Measurements from ENCODE around the gene IPO5.
"Not testable (repeated sequence)": the region's sequence is repeated elsewhere in the genome, so short reads cannot be mapped to it uniquely, and the experiment has no call there.

IPO5 gene

DNA sequence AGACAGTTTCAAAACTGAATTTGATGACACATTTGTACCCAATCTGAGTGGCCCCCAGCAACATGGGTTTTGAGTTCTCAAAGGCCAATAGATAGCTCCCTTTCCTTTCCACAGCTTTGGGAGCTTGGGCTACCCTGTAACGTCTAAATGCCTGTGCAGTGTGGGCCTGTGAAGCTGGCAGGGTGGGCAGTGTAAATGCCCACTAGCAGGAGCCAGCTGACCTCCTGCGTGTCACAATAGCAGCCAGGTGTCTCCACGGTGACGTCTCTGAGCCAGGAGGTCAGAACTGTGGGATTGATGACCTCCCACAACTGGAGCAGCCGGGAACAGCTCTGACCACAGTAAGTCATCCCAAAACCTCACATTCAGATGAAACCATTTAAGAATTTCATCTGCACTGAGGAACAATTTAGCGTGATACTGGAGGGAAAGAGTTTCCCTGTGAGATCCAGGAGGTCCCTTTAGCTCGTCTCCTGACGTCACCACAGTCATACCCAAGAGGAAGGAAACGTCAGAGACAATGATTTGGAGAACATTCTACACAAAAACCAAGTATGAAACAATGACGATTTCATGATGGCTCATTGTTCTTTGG, at the start of gene IPO5:
Gene IPO5 (plus strand): TSS at position 300 of the 595 bp plus-strand sequence. CDS start 23,022 bp downstream, outside the sequence.
- no peak for DNase-seq

DNA sequence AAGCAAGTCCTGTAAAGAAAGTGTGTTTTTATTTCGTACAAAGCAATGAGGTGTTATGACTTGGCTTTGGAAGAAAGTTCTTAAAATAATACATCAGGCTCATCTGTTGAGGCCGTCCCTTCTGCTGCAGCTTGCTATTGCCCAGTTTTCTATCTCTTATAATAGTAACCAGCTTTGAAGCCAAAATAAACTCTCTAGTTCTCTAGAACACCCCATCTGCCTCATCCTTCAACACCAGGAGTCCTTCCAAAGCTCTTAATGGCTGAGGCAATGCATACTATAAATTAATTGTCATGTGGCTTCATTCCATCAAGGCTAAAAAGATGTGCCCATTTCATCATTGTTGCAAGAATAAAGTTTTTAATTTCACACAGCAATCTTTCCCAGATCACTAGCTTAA, 49.4 kb upstream of the IPO5 start:
- DNase-seq = no peak

DNA sequence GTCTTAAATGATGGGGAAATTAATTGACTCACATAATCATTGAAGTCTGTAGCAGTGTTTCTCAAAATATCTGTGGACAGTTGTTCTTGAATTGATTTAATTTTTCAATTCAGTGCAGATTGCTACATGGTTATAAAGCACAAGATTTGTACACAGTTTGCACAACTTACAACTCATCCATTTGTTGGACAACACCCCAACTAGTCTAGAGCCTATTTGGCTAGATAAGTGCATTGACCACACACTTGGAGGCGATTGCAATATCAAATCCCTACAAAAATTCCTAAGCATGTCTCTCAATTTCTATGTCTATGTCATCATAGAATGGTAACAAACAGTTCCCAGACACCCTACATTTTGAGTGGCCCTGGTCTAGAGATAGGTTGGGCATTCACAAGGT, 48.0 kb upstream of the IPO5 start:
- DNase-seq = no peak

DNA sequence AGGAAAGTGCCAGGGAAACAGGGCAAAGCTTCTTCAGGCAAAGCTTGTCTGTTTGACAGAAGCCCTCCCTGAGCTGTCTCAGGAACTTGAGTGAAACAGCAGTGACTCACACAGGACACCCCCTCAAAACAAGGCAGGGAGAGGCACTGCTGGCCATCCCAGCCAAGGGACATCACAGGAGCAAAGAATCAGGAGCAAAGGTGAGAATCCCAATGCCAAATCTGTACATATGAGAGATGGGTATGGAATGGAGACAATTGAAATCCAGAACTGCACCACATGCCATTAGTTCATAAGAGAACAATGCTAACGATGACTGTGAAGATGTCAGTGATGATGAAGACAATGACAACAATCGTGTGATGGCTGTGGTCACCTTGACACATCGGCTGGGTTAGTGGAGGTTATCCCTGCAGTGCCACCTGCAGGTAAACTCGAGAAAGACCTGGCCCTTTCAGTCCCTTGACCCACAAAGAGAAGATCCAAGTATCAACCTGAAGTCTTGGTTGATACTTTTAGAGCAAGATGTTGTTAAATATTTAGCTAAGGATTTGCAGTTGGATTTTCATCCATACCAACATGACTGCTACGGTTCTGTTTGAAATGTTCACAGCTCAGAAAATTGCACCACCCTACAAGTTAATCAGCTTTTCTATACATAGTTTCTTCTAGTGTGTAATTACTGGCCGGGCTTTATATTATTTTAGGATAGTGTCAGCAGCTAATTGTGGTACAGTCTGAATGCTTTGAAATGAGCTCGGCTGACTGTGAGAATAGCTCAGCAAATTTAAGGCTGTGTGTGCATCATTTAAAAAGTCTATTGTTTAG, 42.0 kb upstream of the IPO5 start:
- no peak for DNase-seq

DNA sequence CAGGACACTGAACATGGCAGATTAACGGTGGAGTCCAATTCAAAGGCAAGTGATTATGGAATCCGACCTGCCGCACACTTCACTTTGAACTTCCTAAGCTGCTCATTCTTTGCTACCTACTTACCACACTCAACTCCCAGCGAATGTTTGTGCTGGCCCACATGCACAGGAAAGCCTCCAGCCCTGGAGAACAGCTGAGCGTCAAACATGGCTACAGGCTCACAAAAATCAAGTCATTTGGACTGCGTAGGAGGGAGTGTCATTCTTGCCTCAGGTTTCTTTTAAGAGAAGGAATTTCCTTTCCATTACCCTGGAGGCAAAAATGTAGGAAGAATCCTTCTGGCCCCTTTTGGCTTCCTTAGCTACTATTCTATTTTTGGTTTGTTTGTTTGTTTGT, 41.3 kb upstream of the IPO5 start:
- no peak for DNase-seq

DNA sequence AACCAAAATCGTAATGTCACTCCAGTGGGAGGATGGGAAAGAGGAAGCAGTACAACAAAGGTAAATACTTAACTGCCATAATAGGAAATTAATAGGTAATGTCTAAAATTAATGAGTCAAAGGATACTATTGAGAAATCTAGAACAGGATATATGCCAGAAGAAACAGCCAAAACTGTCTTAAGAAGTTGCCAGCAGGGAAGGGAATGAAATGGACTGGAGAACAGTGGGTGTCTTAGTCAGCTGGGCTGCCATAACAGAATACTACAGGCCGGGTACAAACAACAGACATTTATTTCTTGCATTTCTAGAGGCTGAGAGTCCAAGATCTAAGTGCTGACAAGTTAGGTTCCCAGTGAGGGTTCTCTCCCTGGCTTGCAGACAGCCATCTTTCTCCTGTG, 40.3 kb upstream of the IPO5 start:
- DNase-seq = no peak

DNA sequence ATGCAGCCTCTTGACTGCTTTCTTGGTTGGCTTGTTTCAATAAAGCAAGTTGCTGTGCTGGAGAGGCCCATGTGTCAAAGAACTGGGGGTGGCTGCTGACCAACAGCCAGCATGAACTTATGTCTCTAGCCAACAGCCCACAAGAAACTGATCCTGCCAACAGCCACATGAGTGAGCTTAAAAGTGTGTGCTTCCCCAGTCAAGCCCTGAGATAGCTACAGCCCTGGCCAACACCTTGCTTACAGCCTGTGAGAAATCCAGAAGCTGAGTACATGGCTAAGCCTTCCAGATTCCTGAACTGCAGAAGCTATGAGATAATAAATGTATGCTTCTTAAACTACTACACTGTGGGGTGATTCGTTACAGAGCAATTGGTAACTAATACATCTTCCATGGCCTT, 38.9 kb upstream of the IPO5 start:
- no peak for DNase-seq

DNA sequence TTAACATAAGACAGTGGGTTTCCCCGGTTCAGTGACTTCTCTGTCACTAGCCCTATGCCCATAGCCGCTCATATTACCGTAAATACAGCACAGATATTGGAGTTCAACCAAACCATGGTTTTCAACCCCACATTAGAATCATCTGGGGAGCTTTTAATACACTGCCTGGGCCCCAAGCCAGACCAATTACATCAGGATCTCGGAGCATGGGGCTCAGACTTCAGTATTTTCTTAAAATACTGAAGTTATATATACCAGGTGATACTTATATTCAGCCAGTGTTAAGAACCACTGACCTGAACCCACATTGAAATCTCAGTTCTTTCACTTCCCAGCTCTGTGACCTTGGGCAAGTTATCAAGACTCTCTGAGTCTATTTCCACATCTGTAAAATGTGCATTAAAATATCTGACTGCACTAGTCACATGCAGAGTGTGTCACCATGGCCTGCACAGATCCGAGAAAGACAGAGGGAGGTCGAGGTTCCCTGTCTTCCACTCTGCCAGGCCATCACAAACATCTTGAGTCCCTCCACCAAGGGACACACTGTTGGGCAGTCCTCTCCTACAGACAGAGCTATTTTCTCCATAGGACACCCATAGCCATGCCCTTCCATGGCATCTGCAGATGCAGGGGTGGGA, 32.2 kb upstream of the IPO5 start:
- no peak for DNase-seq

DNA sequence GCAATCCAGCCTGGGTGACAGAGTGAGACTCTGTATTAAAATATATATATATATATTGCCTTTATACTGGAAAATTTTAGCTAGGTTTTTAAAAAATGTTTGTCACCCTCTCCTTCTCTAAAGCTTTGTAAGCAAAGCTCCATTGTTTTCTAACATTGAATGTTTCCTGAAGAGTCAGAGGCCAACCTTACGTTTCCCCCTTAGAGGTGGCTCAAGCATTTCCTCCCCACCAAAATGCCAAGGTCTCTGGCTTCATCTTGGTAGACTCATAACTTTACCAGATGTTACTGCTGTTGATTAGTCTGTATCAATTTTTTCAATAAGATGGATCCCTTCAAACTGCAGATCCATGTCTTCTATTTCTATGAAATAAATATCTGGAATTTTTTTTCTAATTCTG, 25.2 kb upstream of the IPO5 start:
- DNase-seq = no peak

DNA sequence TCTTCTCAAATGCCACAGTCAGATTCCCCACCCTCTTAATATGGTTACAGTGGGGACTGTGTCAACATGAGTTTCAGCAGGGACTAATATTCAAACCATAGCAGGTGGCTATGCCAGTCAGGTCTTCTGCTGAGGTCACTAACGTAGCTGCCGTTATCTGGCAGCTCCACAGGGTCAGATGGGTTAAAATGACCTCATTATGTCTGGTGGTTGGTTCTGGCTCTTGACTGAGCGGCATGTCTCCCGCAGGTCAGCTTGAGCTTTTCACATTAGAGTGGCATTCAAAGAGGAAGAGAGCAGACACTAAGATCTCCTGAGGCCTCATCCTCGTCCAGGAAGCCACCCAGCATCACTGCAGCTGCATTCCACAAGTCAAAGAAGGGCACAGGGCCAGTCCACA, 21.4 kb upstream of the IPO5 start:
- peak; percentile 28 for DNase-seq

DNA sequence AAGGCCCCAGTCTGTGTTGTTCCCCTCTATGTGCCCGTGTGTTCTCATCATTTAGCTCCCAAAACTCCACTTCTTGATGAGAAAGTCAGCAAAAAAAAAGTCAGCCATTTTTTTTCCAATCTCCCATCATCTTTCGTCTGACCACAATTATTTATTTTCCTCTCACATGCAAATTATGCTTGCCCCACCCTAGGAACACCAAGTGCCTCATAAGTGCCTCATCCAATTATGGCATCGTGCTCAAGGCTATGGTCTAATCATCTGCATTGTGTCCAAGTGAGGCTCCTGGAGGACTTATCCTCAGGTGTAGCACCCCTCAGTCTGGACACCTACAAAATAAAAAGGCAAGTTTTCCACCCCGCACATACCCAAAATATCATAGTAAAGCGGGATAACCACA, 20.8 kb upstream of the IPO5 start:
- no peak for DNase-seq

DNA sequence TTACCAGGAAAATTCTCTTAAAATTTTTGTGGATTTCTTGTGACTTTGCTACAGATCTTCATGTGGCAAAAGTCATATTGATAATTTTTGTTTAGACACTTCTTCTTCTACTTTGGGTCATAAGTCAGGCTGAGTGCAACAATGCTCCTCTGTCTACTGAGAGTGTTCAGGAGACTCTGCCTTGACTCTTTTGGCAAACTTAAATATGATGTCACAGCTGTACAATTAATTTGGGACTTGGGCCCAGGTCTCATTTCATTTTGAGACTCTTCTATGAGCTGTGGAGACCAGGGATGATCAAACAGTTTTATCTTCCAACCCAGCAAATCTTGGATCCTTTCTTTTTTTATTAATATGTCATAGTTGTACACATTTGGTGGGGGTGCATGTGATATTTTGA, 19.7 kb upstream of the IPO5 start:
- no peak for DNase-seq

DNA sequence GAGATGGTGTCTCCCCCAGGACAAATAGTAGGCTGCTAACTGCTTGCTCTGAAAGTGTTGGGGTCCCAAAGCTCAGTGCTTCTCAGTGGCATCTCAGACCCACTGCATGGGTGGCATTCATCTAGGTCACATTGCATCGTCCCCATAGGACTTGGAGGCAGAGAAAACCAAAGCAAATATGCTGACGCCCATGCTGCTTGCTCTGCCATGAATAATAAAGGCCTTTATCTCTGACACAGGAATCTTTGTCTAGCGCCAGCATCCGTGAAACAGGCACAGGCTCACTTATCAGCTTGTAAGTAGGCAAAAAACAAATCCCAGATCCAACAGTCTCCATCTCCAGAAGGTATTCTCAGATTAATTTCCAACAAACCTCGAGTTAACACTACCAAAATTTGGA, 18.9 kb upstream of the IPO5 start:
- no peak for DNase-seq

DNA sequence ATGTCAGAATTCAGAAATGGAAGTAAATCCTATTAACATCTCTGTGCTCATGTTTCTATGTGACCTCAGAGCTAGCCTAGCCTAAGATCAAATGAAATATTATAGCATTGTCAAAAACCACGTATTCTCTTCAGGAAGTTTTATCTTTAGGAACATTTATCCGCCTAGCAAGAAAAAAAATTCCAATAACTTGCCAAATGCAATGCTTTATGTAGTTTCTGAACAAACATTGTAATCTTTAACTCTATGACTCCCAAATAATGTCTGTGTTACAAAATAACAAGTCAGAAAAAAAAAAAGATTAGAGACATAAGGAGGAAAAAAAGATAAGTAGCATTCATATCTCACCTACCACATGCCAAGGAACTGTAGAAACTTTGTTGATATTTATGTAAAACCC, 18.4 kb upstream of the IPO5 start:
- no peak for DNase-seq

DNA sequence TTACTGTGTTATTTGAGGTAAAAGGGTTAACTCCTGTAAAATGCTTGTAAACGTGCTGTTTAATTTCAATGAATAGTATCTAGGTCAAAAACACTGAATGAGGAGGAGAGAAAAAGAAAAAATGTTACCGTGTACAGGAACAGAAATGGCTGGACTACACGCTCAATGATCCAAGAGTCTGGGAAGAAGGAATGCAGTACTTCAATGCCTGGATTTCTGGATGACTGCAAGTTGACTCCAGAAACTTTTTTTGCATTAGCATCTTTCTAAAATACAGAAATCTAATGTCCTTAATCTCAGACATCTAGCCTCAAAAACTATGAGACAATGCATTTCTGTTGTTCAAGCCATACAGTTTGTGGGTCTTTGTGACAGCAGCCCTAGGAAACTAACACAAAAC, 17.4 kb upstream of the IPO5 start:
- no peak for DNase-seq

DNA sequence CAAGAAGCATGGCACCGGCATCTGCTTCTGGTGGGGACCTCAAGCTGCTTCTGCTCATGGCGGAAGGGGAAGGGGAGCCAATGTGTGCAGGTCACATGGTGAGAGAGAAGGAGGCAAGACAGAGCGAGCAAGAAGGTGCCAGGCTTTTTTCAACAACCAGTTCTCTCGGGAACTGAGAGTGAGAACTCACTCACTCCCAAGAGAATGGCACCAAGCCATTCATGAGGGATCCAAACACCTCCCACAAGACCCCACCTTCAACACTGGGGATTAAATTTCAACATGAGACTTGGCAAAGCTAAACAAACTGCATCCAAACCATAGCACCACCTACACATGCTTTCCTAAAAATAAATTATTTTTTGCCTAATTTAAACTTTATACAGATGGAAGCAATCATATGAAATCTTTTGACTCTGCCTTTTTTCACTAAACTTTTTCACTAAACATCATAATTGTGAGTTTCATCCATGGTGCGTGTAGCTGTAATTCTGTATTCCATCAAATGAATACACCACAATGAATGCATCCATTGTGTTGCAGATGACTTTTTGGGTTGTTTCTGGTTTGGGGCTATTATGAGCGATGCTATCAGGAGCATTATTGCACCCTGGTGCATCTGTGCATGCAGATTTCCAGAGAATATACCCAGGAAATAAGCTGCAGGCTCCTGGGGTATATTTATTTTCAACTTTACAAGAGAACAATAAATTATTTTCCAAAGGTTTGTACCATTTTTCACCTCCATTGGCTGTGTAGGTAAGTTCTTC, 14.6 kb upstream of the IPO5 start:
- DNase-seq = no peak

DNA sequence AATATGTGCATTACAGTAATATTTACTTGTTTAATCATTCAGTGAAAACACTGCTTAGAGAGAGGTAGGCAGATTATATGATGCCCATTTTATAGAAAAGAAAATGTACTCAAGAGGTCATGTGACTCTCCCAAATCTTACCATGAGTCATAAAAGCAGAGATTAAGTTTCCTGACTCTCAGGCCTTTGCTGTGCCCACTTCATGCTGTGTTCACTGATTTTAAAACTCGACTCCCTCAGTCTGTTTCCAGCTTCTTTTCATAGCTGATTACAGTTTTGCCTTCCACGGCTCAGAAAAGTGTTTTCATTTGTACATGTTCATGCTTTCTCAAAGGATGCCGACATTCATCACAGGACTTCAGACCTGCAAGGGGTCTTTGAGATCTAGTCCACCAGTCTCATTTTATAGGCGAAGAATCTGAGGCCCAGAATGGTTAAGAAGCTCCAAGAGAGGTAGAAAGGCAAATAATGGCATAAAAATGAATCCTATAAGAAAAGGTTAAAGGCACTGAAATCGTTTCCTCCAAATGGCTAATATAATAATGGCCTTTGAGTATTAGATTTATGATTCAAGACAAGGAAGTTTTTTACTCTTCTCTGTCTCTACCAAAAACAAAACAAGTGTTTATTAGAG, 9.0 kb upstream of the IPO5 start:
- DNase-seq = no peak

DNA sequence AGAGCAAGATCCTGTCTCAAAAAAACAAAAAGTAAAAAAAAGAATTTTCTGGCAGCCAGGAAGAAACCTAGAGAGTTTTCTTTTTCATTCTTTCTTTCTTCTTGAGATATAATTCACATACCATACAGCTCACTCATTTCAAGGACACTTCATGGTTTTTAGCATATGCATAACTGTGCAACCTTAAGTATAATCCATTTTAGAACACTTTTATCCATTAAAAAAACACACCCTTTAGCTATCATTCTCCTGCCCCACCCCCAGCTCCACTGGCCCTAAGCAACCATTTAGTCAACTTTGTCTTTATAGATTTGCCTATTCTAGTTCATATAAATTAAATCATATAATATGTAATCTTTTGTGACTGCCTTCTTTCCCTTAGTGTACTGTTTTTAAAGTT, 8.1 kb upstream of the IPO5 start:
- DNase-seq = no peak

DNA sequence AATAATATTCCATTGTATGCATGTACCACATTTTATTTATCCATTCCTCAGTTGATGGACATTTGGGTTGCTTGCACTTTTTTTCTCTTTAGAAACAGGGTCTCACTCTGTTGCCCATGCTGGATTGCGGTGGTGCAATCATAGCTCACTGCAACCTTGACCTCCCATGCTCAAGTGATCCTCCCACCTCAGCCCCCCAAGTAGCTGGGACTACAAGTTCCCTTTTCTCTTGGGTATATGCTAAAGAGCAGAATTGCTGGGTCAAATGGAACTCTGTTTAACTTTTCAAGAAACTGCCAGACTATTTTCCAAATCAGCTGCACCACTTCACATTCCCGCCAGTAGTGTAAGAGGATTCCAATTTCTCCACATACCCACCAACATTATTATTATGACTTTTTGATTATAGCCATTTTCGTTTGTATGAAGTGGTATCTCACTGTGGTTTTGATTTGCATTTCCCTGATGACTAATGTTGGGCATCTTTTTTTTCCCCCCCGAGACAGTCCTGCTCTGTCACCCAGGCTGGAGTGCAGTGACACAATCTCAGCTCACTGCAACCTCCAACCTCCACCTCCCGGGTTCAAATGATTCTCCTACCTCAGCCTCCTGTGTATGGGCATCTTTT, 7.6 kb upstream of the IPO5 start:
- no peak for DNase-seq

DNA sequence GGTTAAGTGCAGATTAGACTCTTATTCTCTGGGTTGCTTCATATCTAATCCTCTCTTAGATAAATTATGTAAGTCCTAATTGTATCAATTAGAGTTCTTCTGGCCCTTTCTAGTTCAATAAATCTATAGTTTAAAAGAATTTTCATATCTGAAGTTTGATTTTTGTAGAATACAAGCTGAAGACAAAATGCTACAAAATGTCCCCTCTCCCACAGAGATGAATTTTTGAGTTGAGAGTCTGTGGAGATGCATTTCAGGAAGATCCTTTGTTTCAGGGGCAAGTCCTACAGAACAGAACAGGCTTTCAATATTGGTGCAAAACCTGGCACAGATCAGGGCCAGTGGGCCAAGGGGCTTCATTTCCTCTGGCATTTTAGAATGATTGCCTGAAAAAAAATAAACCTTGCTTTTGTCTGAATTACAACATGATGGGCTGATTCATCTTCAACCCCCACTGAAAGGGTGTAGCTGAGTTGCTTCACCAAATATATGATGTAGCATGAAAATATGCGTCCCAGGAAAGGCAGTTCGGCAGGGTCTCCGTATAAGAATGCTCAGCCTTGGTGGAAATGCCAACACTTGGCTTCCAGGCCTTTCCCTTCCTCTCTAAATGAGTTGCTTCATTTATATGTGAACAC, 6.4 kb upstream of the IPO5 start:
- no peak for DNase-seq

DNA sequence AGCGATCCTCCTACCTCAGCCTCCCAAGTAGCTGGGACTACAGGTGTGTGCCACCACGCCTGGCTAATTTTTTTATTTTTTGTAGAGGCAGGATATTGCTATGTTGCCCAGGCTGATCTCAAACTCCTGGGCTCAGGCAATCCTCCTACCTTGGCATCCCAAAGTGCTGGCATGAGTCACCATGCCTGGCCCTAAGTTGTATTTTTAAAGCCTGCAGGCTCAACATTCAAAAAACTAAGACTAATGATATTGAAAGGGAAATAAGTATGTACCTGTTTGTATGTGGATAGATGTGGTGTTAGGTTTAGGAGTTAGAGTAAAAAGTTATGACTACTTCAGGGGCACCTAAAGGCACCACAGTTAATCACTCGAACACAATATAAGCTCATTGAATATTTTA, 5.4 kb upstream of the IPO5 start:
- DNase-seq = no peak

DNA sequence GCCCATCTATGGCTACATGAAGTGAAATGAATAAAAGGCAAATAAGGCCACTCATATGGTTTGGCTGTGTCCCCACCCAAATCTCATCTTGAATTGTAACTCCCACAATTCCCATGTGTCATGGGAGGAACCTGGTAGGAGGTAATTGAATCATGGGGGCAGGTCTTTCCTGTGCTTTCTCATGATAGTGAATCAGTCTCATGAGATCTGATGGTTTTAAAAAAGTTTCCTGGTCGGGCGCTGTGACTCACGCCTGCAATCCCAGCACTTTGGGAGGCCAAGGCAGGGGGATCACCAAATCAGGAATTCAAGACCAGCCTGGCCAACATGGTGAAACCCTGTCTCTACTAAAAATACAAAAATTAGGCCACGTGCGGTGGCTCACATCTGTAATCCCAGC, 4.2 kb upstream of the IPO5 start:
- DNase-seq = not testable (repeated sequence)
